GM21529 (cell line): Measurements from ENCODE around the gene ELF4.
"Not testable (repeated sequence)": the region's sequence is repeated elsewhere in the genome, so short reads cannot be mapped to it uniquely, and the experiment has no call there.

ENCODE experiments used
- ATAC-seq: cut with Tn5 transposase; IDR thresholded peaks from one replicate; pipeline ENCODE4 v1.9.1; 2021; ENCODE audit not compliant: unreplicated experiment

Gene ELF4

DNA sequence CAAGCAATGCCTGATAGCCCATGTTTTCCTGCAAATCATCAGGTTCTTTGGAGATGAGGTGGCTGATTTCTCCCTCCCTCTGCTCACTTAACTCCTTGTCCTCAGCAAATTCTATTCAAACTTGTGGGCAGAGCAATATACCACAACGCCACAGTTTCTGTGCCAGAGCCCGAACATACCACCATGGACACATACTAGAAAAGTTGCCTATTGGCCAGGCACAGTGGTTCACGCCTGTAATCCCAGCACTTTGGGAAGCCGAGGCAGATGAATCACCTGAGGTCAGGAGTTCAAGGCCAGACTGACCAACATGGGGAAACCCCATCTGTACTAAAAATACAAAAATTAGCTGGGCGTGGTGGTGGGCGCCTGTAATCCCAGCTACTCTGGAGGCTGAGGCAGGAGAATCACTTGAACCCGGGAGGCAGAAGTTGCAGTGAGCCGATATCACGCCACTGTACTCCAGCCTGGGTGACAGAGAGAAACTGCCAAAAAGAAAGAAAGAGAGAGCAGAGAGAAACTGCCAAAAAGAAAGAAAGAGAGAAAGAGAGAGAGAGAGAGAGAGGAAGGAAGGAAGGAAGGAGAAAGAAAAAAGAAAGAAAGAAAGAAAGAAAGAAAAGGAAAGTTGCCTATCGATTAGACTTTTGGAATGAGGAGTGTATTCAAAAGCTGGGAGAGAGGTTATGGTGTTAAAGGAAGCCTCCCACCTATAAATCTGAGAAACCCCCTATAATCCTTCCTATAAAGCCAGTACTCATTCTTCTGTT lies 5.0 kb upstream of the ELF4 start:
- ATAC-seq: not testable (repeated sequence)

DNA sequence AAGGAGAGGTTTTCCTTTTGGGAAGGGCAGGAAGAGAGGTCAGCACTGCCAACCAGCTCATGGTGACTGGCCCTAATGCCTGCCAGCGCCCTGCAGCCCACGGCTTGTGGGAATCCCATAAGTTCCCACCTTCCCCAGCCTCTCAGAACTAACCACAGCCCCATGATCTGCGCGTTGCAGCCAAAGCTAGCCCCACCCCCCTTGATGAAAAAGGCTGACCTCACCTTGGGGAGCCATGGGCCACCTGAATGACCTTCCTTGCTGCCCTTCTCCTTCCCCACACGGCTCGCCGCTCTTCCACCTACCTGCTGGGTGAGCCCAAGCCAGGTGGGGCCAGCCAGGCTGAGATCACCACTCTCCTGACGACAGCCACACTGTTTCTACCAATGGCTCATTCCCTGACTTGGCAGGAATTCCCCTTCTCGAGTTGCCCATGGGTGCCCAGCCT lies 3.9 kb upstream of the ELF4 start:
- no peak for ATAC-seq

DNA sequence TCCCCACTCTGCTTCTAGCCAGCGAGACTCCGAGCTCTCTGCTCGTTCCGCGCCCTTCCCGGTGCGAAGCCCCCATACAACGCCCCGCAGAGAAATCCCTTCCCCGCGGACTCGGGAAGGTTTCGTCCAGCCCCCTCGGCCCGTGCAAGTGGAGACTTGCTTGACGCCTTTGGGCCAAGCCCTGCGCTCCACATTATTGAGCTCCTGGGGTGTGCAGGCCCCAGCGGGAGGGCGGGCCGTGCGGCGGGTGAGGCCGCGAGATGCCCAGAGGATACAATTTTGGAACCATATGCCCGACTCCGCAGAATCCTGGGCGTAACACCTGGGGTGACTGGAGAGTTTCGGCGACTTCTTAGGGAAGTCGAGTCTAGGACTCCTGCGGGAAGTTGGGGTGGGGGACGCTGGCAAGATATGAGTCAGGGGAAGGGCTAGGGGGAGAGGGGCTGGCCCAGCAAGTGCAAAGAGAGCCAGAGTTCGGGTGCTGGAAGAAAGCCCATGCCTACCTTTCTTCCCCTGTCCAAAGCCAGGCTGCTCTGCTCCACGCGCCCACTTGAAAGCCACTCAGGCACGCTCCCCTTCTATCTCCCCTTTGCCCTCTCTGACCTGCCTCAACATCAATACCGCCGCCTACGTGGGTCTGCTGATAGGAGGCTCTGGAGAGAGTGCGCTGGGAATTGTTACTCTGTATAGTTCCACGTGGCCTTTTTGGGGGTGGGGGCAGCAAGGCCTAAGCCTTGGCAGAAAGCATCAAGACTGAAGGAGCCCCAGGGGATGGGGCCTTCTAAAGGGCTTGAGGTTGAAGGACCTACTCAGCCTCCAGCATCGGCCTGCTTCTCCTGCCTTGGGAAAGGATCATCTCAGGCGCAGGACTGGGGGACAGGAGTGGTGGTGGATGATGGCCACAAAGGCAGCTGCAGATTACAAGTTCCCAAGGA lies 1.2 kb upstream of the ELF4 start:
- no peak for ATAC-seq

DNA sequence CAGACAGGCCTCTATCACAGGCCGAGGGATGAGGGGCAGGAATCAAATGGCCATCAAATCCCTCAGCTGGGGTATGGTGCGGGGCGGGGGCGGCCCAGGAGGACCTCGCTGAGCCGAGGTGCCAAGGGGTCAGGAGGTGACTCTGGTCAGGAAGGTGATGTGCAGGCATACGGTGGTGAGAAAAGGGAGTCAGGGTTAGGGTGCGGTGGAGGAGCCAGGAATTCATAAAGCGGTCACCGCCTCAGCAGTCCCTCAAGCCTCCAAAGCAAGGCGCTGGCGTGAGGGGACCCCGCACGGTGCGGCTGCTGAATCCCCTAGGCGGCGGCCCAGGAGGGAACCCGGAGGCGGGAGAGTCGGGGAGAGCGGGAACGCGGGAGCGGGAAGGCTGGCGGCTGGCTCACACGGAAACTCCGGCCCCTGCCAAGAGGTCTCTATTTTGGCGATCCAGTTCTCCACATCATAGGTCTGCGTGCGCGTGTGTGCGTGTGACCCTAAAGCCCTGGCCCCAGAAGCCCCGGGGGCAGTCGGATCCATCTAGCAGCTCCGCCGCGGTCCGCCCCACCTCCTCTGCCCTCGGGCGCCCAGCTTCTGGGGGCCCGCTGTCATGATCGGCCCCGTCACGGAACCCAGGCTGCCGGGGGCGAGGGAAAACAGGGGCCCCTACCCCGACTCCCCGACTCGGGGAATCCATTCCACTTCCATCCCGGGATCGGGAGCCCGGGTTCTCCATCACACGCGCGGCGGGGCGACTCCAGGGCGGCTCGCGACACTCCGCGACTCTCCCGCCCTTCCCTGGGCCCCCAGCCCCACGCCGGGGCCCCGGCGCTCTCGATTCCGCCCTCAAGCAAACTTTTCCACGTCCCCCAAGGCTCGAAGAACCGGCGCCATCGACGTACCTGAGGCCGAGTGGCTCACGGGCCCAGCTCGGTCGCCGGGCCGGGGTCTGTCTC lies 593 bp downstream of the ELF4 start:
- ATAC-seq: peak; percentile 1

DNA sequence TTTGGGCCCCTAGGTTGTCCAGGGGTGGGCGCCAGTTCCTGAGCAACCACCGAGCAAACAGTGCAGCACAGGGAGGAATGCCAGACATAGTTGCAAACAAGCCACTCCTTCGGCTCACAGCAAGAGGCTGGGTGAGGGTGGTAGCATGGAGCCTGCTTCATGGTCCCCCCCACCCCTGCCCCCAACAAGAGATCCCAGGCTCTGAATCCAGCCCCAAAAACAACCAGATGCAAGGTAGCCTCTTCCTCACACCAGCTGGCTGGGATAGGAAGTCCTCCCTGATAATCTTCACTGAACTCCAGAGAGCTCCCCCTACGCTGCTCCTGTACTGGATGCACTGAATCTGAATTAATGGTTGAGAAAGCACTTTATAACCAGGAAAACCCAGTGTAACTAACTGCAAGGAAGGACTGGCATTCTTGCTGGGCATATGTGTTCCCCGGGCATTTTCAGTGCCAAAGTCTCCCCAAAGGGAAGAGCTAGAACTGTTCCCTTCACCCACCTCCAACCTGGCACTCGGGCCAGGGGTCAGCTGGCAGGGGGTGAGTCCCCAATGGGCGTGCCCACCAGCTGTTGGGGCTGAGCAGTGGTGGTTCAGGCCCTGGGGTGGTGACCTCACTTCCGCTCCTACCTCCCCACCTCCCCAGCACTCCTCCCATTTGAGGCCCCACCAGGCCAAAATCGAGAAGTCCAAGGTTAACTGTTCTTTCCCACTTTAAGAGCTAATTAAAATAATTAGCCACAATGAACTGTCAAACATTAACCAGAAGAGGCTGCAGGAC lies 1.5 kb downstream of the ELF4 start:
- ATAC-seq: peak; percentile 69

DNA sequence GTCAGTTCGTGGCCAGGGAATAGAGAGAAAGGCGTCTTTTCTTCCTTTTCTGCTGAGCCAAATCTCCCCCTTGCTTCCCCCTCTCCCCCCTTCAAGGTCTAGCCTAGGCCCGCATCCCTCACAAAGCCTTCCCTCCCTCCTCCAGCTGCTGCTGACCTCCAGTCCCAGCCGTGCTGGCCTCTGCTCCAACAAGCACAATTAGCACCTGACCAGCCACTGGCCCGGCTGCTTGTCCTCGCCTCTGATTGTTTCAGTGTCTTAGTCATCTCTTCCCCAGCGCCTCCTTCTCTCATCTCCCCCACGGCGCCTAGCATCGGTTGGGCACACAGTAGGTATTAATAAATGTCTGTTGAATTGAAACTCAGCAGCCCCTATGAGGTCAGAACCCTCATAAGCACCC lies 4.2 kb downstream of the ELF4 start:
- ATAC-seq: no peak

DNA sequence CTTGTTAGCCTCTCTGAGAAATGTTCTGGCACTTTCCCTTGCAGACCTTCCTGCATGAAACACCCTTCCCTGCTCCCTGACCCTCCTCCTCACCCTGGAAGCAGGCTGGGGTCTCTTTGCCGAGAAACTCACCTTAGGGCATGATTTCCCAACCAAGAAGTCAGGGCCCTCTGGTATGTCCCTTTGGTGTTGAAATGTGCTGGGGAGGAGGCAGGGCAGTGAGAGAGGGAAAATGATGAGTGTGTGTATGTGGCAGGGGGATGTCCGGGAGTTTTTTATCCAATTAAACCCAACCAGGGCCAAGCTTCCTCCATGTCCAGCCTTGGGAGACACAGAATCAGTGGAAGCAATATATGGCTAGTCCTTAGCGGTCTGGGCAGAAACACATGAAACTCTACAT lies 5.1 kb downstream of the ELF4 start:
- no peak for ATAC-seq

DNA sequence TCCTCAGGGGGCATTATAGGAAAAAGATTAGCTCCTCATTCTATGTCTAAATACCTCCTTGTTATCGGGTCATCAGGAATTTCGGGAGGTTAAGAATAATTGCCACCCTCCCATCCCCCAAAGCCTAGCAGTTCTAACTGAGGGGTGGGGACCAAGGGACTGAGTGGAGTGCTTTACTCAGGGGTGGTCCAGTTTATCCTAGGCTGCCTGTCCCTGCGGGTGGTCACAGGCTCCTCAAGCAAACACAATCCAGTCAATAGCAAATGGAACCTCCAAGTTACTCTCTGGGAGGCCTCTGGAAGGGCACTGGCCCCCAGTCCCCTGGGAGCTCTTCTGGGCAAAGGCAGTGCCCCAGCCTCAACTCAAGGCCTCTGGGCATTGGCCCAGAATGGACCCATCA lies 6.7 kb downstream of the ELF4 start:
- ATAC-seq: no peak

DNA sequence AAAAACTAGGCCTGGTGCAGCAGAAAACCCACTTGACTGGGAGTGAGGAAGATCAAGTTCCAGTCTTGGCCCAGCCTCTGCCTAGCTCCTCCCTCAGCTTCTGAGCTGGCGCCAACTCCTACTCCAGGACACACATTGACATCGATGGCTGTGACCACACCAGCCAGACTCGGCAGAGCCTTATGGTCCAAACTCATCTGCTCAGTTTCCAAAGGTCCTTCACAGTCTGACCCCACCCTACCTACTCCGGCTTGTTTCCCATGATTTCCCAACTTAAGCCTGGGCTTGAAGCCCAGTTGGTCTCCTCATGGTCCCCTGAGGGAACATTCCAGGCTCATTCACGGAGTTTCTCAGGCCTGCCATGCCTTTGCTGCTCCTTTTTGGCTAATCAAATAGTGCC lies 10.1 kb downstream of the ELF4 start:
- no peak for ATAC-seq

DNA sequence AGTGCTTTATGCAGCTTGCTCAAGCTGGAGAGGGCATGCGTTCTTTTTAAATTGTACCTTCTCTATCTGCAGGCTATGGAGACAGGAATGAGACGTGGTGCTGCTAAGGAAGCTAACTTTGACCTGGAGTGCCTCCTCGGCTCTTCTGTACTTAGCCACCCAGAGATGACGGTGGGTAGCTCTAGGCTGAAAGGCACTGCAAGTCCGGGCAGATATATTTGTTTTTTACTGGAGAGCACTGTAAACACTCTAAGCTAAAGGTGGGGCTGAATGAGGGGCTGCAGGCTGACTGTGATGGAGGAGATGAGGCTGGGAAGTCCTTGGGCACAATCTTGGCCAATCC lies 12.1 kb downstream of the ELF4 start:
- ATAC-seq: no peak

DNA sequence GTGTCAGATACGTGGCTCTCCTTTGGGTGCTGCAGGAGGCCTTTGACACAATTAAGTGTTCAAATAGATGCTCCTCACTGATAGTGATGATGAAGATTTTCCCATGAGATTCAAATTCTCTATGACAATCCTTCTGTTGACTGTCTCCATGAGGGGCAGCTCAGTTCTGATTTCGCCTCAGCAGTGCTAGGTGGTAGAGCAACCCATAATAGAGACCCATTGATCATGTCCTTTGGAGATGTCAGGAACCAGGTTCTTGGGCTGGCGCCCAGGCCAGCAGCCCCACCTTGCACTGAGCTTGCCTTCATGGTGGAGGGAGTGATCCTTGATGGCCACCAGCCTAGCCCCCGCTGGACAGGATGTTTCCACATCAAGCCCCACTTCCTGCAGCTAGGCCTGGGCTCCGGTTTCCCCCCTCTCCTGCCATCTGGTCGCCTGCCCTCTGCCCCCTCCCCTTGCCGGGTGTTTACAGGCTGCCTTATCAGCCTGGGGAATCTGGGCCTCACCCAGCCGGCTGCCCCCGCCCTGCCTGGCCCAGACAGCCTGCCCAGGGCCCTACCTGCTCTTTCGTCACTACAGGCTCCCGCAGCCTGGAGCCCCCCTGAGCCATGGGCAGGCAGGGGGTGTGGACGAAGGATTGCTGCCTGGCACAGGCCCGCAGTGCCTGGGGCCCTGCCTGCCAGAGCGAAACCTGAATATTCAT lies 12.6 kb downstream of the ELF4 start:
- no peak for ATAC-seq

DNA sequence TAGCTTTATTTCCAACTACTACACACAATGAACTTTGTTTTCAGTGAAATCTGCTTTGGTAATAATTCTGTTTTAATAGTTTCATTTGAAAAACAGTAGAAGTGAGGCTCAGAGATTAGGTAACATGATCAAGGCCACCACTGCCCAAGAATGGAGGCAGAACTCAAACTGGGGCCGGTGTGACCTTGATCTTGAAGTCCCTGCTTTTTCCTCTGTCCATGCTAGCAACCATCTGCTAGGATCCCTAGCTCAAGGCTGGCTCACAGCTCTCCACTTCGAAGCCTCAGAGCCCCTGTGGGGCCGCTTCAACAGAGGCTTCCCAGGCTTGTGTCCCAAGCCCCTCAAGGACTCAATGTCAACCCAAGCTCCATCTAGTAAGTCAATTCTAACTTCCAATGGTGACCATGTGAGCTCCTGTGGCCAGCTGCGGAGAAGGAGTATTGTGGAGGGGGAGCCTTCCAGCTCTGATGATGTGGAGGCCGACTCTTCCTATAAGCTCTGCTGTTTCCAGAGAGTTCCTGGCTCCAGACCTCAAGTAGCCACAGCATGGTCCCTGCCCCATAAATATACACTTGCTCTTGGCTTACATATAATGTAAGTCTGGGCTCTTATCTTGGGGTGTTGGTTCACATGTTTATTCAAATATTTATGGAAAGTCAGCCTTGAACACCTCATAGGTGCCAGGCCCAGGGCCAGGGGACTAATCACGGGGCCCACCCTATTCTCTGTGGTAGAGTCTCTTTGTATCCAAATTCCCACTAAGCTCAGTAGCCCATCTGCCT lies 14.9 kb downstream of the ELF4 start:
- no peak for ATAC-seq

DNA sequence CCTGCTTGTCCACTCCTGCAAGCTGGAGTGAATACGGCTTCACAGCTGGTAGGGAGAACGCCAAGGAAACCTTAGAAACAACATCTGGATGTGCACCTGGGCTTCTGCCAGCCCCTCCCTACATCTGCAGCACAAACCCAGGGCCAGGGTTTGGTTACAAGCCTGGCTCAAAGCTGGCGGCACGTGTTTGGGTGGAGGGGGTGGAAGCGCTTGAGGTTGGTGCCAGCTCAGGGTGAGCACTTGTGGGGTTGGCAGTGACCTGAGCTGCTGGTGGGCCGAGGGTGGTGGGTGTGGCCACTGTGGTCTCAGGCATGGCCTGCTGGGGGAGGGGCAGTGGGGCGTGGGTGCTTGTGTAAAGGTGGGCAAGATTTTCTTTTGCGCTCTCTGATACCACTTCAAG lies 15.6 kb downstream of the ELF4 start:
- no peak for ATAC-seq

DNA sequence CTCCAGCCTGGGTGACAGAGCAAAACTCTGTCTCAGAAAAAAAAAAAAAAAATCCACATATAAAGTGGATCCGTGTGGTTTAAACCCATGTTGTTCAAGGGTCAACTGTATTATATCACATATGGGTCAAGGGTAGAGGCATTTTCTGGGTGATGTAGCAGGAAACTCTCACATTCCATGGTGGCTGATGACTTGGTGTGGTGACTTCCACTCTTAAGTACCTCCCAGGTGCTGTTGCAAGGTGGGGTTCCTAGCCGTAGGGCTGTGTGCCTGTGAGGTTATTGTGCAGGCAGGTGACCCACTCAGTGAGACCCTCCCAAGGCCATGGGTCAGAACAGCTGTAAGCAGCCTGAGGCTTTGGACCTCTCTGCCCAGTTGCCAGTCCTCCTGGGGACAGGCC lies 17.0 kb downstream of the ELF4 start:
- no peak for ATAC-seq

DNA sequence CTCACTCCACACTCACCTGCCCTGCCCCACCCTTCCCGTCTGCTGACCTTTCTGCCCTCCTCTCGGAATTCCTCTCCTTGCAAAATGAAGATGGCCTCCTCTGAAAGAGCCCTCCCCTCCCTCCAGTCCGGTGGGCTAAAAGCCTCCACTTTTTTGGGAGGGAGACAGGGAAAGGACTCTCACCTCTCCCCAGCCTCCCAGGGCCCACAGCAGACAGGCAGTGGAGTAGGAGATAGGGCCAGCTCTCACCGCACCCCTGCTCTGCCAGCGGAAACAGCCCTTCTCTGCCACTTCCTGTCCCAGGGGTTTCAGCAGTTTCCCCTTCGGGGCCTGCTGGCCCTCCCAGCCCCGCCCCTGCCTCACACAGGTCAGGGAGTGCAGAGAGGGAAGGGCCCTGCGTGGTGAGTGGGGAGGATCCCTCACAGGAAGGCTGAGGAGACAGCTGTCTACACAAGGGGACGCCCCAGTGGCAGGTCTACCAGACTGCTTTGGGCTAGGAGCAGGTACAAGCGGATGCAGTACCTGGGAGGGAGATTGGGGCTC lies 18.2 kb downstream of the ELF4 start:
- ATAC-seq: peak; percentile 98

DNA sequence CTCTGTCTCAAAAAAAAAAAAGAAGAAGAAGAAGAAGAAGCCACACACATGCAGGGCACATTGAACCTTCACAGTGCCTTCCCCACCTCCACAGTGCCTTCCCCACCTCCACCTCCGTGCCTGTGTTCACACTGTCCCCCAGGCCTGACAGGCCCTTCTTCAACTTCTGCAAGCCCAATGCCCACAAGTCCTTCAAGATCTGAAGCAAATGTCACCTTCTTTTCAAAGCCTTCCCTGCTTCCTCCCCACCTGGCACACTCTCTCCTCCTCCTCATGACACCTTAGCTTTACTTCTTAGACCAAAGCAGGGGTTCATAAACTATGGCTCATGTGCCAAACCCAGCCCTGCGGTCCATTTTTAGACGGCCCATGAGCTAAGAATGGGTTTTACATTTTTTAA lies 19.9 kb downstream of the ELF4 start:
- no peak for ATAC-seq

DNA sequence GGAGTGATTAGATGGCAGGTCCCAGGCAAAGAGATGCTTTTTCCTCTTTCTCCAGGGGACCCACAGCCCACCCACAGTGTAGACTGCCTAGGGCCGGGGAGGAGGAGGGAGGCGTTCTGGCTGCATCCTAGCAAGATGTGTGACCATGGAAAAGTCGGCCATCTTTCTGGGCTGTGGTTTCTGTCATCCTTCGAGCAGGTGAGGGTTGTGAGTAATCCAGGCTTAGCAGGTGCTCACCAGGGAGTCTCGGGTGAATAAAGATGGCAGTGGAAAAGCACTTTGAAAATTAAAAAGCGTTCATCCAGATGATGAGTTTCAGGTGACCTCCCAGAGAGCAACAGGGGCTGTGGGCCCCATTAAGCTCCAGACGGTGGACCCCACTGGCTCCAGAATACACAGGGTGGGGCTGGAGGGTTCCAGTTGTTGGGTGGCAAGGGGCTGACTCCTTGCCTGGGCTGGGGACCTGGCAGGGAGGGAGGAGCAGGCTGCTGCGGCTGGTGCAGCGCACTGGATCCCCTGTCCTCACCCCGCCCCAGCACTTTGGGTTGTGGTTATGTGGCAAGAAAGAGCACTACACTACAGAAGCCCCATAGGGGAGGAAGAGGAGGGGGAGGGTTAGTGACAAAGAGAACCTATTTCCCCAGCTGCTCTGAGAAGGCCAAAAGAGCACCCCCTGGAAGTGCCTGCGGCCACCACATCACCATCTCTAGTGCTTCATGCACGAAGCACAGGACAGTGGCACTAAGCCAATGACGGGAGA lies 23.7 kb downstream of the ELF4 start:
- ATAC-seq: peak; percentile 32
